Keratinocyte (primary cell): ENCODE data around the gene TLN1.

Source experiments
- EZH2 ChIP-seq: IDR thresholded peaks from one replicate; pipeline ENCODE4 v1.6.1; 2012; ENCODE audit warnings: inconsistent platforms, mild to moderate bottlenecking, low read length, moderate library complexity
- TF ChIP-seq, protein P1 (sequence below), 3 experiments: IDR thresholded peaks in 1 of 3; conservative IDR thresholded peaks in 1 of 3; optimal IDR thresholded peaks in 1 of 3; 2 replicates in 2 of 3; 3 replicates in 1 of 3; pipeline versions ENCODE3 to v1.5.1; 2011; ENCODE audit warnings: low read length in 3 of 3, mild to moderate bottlenecking in 3 of 3, moderate library complexity in 2 of 3, control low read depth in 1 of 3, inconsistent platforms in 1 of 3; ENCODE audit not compliant: insufficient read depth in 2 of 3; ENCODE audit errors: extremely low read depth in 1 of 3

DNA sequence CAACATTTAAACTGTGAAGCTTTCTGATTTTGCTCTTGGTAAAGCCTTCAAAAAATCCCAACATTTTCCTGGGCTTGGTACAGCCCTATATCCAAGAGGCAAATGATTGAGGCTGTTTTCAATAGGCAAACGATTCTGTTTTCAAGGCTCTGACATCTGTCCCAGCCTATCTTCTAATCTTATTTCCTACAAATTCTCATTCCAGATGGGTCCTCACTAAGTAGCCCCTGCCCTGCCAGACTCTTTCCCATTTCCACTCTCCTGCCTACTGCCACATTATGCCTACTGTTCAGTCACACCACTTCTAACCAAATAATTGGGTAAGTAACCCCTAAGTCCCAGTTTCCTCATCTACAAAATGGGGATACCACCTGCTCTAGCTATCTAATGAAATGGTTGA lies 13.6 kb upstream of the TLN1 start:
- TF ChIP-seq, protein P1, sequence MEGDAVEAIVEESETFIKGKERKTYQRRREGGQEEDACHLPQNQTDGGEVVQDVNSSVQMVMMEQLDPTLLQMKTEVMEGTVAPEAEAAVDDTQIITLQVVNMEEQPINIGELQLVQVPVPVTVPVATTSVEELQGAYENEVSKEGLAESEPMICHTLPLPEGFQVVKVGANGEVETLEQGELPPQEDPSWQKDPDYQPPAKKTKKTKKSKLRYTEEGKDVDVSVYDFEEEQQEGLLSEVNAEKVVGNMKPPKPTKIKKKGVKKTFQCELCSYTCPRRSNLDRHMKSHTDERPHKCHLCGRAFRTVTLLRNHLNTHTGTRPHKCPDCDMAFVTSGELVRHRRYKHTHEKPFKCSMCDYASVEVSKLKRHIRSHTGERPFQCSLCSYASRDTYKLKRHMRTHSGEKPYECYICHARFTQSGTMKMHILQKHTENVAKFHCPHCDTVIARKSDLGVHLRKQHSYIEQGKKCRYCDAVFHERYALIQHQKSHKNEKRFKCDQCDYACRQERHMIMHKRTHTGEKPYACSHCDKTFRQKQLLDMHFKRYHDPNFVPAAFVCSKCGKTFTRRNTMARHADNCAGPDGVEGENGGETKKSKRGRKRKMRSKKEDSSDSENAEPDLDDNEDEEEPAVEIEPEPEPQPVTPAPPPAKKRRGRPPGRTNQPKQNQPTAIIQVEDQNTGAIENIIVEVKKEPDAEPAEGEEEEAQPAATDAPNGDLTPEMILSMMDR (optimal IDR thresholded peaks at IDR 0.05 in 1 of 3, IDR thresholded peaks at IDR 0.05 in 1 of 3, conservative IDR thresholded peaks at IDR 0.05 in 1 of 3; ENCODE audit: extremely low read depth in 1 of 3, insufficient read depth in 2 of 3, low read length in 3 of 3), result no peak
- TF ChIP-seq EZH2, result no peak
